ENCODE data around the gene FNDC3B.

Gene FNDC3B

GRCh38 chr3:172085557-172085895 lies 46.1 kb downstream of the FNDC3B start:
- DNase-seq (ENCODE audit: low read depth): no peak
- no peak for TF ChIP-seq MYC (IDR thresholded peaks at IDR 0.05; ENCODE audit: low read depth, low read length)
- H3K4me3 ChIP-seq (ENCODE audit: low read depth, low read length): no peak overlapping the region

GRCh38 chr3:172086071-172086470 lies 46.7 kb downstream of the FNDC3B start:
- TF ChIP-seq MAX (IDR thresholded peaks at IDR 0.05; ENCODE audit: low read depth, low read length) (no peak), POLR2A (IDR thresholded peaks at IDR 0.05; ENCODE audit: extremely low read depth, insufficient read length) (no peak)
- DNase-seq (ENCODE audit: low read depth): no peak
- H3K4me3 ChIP-seq (ENCODE audit: low read depth, low read length): no peak overlapping the region

- TF ChIP-seq MYC (IDR thresholded peaks at IDR 0.05; ENCODE audit: low read depth, low read length) (no peak), POLR2A (IDR thresholded peaks at IDR 0.05; ENCODE audit: extremely low read depth, insufficient read length) (no peak), MAX (IDR thresholded peaks at IDR 0.05; ENCODE audit: low read depth, low read length) (no peak), CTCF (IDR thresholded peaks at IDR 0.05; ENCODE audit: low read depth, low read length) (no peak)
- no peak overlapping the region for H3K4me3 ChIP-seq (ENCODE audit: low read depth, low read length)
- DNase-seq (ENCODE audit: low read depth): no peak
Measured at GRCh38 chr3:172087198-172087597, 47.8 kb downstream of the FNDC3B start.

- DNase-seq (ENCODE audit: low read depth): no peak
- no peak for TF ChIP-seq MYC (IDR thresholded peaks at IDR 0.05; ENCODE audit: low read depth, low read length)
- TF ChIP-seq POLR2A (IDR thresholded peaks at IDR 0.05; ENCODE audit: extremely low read depth, insufficient read length): no peak
- TF ChIP-seq CTCF (IDR thresholded peaks at IDR 0.05; ENCODE audit: low read depth, low read length): no peak
- no peak for TF ChIP-seq MAX (IDR thresholded peaks at IDR 0.05; ENCODE audit: low read depth, low read length)
- no peak overlapping the region for H3K4me3 ChIP-seq (ENCODE audit: low read depth, low read length)
Measured at GRCh38 chr3:172087602-172088580, 48.5 kb downstream of the FNDC3B start.

GRCh38 chr3:172089250-172089649 lies 49.9 kb downstream of the FNDC3B start:
- TF ChIP-seq MYC (IDR thresholded peaks at IDR 0.05; ENCODE audit: low read depth, low read length) (no peak), MAX (IDR thresholded peaks at IDR 0.05; ENCODE audit: low read depth, low read length) (no peak), POLR2A (IDR thresholded peaks at IDR 0.05; ENCODE audit: extremely low read depth, insufficient read length) (no peak), CTCF (IDR thresholded peaks at IDR 0.05; ENCODE audit: low read depth, low read length) (no peak)
- H3K4me3 ChIP-seq (ENCODE audit: low read depth, low read length): no peak overlapping the region
- no peak for DNase-seq (ENCODE audit: low read depth)

GRCh38 chr3:172090035-172090434 lies 50.7 kb downstream of the FNDC3B start:
- DNase-seq (ENCODE audit: low read depth): no peak
- no peak overlapping the region for H3K4me3 ChIP-seq (ENCODE audit: low read depth, low read length)
- TF ChIP-seq CTCF (IDR thresholded peaks at IDR 0.05; ENCODE audit: low read depth, low read length): no peak
- no peak for TF ChIP-seq MYC (IDR thresholded peaks at IDR 0.05; ENCODE audit: low read depth, low read length)
- TF ChIP-seq POLR2A (IDR thresholded peaks at IDR 0.05; ENCODE audit: extremely low read depth, insufficient read length): no peak
- no peak for TF ChIP-seq MAX (IDR thresholded peaks at IDR 0.05; ENCODE audit: low read depth, low read length)
